NCI-H2196 treated with DMSO at 0.1 percent for 48 hours (cell line): ENCODE results near the gene CTNNA3.

Source experiments
- DNase-seq: peaks from one replicate; lab custom pipeline; 2025; ENCODE audit not compliant: unreplicated experiment; lab: John Stamatoyannopoulos, UW

Gene CTNNA3

GRCh38 chr10:67385089-67385488, 310.9 kb downstream of the CTNNA3 start:
- DNase-seq, result no peak

GRCh38 chr10:67331121-67331910, 364.7 kb downstream of the CTNNA3 start:
- no peak for DNase-seq

- no peak for DNase-seq
Observed at GRCh38 chr10:67327626-67328535, 368.1 kb downstream of the CTNNA3 start.

GRCh38 chr10:67319976-67320375, 376.0 kb downstream of the CTNNA3 start:
- no peak for DNase-seq

- no peak for DNase-seq
Observed at GRCh38 chr10:67308912-67309311, 387.1 kb downstream of the CTNNA3 start.

GRCh38 chr10:67306588-67307205, 389.3 kb downstream of the CTNNA3 start:
- no peak for DNase-seq

- DNase-seq, result no peak
Observed at GRCh38 chr10:67302701-67303100, 393.3 kb downstream of the CTNNA3 start.

GRCh38 chr10:67299761-67300160, 396.2 kb downstream of the CTNNA3 start:
- no peak for DNase-seq

- DNase-seq, result no peak
Observed at GRCh38 chr10:67297637-67298181, 398.3 kb downstream of the CTNNA3 start.

GRCh38 chr10:67296926-67297325, 399.1 kb downstream of the CTNNA3 start:
- DNase-seq, result no peak

- DNase-seq, result no peak
Observed at GRCh38 chr10:67288688-67289410, 407.1 kb downstream of the CTNNA3 start.

- no peak for DNase-seq
Observed at GRCh38 chr10:67284589-67284988, 411.4 kb downstream of the CTNNA3 start.

- no peak for DNase-seq
Observed at GRCh38 chr10:67282871-67283270, 413.1 kb downstream of the CTNNA3 start.

GRCh38 chr10:67280405-67280804, 415.6 kb downstream of the CTNNA3 start:
- DNase-seq, result no peak

- no peak for DNase-seq
Observed at GRCh38 chr10:67277402-67277801, 418.6 kb downstream of the CTNNA3 start.

GRCh38 chr10:67269828-67270227, 426.2 kb downstream of the CTNNA3 start:
- DNase-seq, result no peak

- no peak for DNase-seq
Observed at GRCh38 chr10:67268146-67268545, 427.8 kb downstream of the CTNNA3 start.

GRCh38 chr10:67262675-67263074, 433.3 kb downstream of the CTNNA3 start:
- DNase-seq, result no peak

GRCh38 chr10:67261300-67261797, 434.6 kb downstream of the CTNNA3 start:
- DNase-seq, result no peak

GRCh38 chr10:67259319-67259929, 436.6 kb downstream of the CTNNA3 start:
- DNase-seq, result no peak
